Measurements from ENCODE around the gene SLC7A4.

GRCh38 chr22:21032037-21032867 lies at the start of gene SLC7A4:
- TF ChIP-seq, protein P1, sequence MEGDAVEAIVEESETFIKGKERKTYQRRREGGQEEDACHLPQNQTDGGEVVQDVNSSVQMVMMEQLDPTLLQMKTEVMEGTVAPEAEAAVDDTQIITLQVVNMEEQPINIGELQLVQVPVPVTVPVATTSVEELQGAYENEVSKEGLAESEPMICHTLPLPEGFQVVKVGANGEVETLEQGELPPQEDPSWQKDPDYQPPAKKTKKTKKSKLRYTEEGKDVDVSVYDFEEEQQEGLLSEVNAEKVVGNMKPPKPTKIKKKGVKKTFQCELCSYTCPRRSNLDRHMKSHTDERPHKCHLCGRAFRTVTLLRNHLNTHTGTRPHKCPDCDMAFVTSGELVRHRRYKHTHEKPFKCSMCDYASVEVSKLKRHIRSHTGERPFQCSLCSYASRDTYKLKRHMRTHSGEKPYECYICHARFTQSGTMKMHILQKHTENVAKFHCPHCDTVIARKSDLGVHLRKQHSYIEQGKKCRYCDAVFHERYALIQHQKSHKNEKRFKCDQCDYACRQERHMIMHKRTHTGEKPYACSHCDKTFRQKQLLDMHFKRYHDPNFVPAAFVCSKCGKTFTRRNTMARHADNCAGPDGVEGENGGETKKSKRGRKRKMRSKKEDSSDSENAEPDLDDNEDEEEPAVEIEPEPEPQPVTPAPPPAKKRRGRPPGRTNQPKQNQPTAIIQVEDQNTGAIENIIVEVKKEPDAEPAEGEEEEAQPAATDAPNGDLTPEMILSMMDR (IDR thresholded peaks at IDR 0.05): no peak
- TF ChIP-seq POLR2A (IDR thresholded peaks at IDR 0.05) (no peak), POLR2AphosphoS5 (IDR thresholded peaks at IDR 0.05) (no peak), EP300 (IDR thresholded peaks at IDR 0.05) (no peak)
